Hematopoietic multipotent progenitor cell treated with erythropoietin and hydrocortisone succinate and interleukin-3 and kit ligand, for 4 days (in vitro differentiated cells): ENCODE results near the gene C14orf180.
A peak's percentile ranks its signal among the peaks of the same experiment; 100 is the strongest.

Source experiments
- DNase-seq: peaks from one replicate; pipeline ENCODE4 v3.0.0-alpha.2; 2015

The C14orf180 gene

DNA sequence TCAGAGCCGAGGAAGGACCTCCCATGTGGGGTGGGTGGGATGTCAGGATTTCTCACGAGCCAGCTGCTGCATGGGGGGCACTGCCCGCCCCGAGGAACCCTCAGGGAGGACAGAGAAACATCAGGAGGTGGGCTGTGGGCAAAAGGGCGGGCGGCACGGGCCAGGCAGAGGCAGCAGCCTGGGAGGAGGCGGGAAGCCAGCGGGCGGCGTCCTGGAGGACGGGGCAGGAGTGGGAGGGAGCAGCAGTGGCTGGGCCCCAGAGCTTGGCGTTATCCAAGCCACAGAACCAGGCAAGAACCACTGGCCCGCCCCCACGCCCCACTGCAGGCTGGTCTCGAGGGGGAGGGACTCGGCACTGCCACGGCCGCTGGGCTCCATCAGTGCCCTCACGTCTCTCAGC is 2.4 kb downstream of the C14orf180 start:
- DNase-seq: no peak

DNA sequence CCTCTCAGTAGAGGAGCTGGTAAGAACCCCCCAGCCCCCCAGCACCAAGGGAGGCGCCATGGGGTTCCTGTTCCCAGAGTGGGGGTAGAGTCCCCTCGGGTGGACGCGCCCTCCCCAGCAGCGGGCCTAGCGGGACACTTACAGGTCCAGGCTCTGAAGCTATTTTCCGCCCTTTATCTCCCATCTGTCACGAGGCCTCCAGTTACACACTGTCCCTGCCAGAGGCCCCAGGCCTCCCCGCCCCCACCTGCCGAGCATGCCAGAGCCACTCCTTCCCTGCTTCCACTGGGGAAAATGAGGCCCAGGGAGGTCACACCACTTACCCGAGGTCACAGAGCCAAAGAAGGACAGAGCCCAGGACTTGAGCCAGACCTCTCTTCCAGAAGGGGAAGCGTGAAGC is 3.1 kb downstream of the C14orf180 start:
- DNase-seq: no peak

DNA sequence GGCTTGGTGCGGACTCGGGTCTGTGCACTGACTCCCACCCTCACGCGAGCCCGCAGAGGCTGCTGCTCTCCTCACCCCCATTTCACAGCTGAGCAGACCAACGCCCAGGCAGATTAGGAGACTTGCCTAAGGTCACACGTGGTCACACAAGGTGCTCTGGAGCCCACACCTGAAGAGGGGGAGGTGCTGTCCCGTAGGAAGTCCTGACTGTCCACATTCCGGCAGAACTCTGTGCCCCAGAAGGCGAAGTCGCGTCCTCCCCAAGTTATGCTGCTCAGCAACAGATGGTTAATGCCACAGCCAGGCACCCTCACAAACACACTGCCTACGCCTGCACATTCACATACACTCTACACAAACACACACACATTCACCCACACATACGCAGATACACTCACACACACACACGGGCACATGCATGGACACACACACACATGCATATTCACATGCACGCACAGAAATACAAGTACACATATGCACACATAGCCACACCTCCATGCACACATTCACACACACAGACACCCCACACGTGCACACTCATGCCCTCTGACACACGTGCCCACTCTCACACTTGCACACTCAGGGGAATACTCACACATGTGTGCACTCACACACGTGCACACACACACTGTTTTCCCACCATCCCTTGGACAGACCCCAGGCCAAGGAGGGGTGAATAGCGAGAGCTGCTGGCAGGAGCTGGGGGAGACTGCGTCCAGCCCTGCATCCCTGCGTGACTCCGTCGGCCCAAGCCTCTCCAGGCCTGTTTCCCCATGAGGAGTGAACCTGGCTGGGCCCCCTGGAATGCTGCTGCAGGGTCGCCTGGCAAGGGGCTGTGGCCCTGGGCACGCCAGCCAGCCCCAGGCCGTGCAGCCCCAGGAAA is 4.1 kb downstream of the C14orf180 start:
- DNase-seq: no peak

DNA sequence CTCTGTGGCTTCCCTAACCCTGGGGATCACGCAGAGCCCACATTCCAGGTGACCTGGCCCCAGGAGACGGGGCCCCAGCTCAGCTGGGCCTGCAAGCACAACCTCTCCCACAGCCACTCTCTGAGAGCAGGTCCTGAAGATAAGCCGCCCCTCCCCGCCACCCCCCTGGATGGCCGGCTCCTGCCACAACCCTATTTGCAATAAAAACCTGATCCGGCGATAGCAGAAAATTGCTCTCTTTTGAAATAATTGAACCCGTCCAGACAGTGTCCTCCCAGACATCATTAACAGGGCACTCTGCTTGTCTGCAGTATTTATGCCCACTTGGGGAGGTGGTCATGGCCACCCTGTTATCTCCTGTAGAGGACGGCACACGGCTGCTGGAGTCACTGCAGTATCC is 5.0 kb downstream of the C14orf180 start:
- DNase-seq: no peak

GRCh38 chr14:104585966-104586697 is 6.6 kb downstream of the C14orf180 start:
- no peak for DNase-seq

DNA sequence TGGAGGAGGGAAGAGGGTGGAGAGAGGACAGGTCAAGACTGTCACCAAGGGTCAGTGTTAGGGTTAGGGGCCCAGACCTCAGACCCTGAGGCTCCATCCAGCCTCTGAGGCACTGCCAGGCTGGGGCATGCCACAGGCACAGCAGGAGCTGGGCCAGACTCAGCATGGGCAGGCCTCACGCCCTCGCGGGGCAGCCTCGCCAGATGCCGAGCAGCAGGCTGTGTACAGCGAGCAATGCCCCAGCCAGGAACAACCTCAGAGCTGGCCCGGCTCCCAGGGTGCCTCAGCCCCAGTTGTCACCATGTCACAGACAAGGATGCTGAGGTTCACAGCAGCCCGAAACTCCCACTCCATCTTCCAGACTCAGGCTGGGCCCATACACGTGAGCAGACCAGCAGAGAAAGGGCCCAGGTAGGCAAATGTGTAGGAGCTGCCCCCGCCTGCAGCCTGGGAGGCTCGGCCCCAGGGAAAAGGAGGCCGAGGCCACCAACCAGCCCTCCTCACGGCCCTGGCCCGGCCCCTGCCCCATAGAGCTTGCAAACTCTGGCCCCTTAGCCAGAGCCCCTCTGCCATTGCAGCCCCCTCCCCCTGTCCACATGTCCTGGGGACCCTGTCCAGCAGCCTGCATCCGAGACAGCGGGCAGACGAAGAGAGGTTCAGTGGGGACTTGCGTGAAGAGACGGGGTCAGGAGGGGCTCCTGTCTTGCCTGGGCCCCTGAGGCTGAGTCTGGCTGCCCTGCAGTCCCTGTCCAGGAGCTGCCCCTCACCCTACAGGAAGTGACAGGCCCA is 7.5 kb downstream of the C14orf180 start:
- DNase-seq: peak; percentile 25

DNA sequence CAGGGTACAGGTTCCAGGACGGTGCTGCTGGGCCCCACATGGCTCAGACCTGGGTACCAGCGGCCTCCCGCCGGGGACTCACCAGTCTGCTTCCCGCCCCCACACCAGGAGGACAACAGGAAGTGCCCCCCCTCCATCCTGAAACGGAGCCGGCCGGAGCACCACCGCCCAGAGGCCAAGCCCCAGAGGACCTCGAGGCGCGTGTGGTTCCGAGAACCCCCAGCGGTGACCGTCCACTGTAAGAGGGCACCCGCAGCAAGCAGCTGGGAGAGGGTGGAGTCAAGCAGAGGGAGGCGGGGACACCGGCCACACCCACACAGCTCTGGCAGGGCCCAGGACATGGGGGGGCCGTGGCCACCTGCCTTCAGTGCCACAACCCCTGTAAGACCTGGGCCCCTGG is 8.1 kb downstream of the C14orf180 start:
- DNase-seq: no peak

DNA sequence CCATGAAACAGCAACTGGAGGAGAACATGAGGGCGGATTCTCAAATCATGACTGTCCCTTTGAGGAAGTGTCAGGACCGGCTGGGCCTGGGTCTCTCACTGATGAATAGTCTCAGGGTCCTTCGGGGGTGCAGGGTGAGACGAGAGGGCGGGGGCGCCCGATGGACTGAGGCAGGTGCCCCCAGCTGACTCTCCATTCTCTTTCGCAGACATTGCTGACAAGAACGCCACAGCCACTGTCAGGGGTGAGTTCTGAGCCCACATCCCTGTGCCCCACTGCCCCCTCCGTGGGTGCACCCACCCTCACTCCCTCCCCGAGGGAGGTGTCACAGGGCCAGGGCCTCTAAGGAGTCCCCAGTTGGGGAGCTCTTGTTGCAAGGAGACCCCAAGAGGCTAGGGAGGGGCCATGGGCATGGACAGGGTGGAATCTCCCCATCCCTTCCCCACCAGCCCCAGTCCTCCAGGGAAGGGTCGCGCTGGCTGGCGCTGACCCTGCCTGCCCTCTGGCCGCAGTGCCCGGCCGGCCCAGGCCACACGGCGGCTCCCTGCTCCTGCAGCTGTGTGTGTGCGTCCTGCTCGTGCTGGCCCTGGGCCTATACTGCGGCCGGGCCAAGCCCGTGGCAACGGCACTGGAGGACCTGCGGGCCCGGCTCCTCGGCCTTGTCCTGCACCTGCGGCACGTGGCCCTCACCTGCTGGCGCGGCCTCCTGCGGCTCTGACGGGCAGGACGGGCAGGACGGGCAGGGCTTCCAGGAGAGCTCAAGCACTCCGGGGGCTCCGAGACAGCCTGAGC is 8.7 kb downstream of the C14orf180 start:
- no peak for DNase-seq

- DNase-seq: no peak
These were observed 10.0 kb downstream of the C14orf180 start for GRCh38 chr14:104589338-104590195.

GRCh38 chr14:104590240-104590965 is 10.8 kb downstream of the C14orf180 start:
- no peak for DNase-seq

GRCh38 chr14:104591031-104591430 is 11.5 kb downstream of the C14orf180 start:
- DNase-seq: no peak

DNA sequence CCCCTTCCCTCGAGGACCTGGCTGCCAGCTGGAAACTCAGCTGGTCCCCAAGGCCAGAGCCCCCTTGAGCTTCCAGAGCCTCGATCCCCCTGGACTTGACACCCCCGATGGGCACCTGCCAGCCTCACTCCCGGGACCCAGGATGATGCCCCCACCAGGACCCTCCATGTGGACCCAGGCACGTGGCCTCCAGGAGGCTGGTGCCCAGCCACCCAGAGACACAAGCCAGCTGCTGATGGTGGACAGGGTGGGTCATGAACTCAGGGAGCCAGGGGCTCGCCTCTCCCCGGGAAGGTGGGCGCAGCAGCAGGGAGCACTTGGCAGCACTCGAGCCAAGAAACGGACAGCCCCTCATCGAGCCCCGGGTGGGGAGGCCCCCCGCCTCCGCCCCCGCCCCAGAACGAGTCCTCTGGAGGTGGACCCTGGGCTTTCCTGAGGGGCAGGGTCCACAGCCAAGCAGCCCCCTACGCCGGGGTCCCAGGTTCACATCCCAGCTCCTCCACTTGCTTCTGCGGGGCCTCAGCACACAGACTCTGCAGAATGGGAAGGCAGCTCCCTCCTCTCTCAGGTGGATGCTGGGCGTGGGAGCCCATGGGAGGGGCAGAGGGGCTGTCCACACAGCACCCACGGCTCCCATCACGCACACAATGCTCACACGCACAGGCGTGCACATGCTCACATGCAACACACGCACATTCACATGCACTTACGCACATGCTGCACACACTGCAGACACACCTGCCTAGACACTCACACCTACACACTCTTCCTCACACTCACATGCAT is 12.1 kb downstream of the C14orf180 start:
- DNase-seq: no peak

DNA sequence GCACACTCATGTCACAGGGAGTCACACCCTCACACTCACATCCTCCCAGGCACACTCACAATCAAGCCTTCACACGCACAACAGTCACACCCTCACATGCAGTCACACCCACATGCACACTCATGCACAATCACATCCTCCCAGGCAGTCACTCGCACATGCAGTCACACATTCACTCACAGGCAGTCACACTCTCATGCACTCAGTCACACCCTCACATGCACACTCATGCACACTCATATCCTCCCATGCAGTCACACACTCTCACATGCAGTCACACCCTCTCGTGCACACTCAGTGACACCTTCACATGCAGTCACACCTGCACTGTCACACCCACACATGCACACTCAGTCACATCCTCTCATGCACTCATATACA is 12.7 kb downstream of the C14orf180 start:
- DNase-seq: no peak

- no peak for DNase-seq
These were observed 13.2 kb downstream of the C14orf180 start for GRCh38 chr14:104592785-104593184.

DNA sequence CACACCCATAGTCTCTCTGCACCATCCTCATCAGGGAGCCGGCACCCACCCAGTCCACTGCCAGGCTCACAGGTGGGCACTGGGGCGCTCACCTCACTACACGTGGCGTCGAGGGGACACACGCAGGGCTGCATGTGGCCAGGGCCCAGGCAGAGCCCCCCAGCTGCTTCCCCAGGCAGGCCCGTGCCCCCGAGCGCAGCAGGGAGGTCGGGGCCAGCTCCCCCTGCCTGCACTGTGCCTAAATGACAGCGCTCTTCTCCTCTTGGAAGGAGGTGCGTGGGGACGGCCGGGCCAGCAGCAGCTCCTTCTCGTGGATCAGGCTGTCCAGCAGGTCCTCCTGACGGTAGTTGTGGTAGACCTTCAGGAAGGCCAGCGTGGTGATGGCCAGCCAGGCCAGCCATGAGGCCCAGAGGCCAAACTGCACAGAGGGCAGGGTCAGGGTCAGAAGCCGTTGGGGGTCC is 13.7 kb downstream of the C14orf180 start:
- DNase-seq: no peak

DNA sequence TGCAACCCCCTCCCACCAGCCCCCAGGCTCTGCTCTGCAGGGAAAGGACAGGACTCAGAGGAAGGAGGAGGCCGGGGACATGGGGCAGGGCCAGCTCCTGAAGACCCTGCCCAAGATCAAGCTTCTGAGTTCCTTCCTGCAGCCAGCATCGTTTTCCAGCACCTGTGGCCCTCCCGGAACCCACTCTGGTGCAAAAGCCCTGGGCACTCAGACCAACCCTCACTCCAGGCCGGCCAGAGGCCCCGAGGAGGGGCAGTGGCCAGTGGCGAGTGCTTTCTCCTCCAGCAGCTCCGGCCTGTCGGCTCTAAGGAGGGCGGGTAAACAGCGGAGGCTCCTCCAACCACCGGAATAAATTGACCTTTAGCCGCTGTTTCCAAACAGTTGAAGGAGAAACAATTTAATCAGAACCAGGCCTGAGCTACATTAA is 14.2 kb downstream of the C14orf180 start:
- DNase-seq: no peak

DNA sequence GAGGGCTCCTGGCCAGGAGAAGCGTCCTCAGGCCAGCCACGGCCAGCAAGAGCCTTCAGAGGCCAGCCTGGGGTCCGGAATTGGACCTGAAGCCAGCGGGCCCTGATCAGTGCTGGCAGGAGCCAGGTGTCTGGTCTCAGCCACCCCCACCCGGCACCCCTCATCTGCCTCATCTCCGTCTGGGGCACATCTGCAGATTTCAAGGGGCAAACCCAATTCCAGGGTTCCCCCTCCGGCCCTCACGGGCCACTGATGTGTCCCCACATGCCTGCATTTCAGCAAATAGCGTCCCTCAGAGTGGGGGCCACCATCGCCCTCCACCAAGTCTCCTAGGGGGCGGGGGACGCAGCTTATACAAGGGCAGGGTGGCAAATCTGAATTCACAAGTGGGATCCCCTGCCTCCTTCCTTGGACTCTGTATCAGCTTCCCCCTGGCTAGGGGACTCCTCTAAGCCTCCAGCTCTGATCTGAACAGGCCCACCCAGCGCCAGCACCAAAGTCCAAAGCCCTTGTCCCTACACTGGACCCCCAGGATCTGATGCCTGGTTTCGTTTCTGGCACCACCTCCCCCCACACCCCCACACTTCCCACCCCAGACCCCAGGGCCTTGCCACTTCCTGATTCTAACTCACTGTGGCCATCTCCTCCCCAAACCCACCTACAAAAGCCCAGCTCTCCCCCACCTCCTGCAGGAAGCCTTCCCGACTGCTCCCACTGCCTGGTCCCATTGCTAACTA is 14.9 kb downstream of the C14orf180 start:
- DNase-seq: no peak

GRCh38 chr14:104595116-104595675 is 15.6 kb downstream of the C14orf180 start:
- no peak for DNase-seq
